ENCODE measurements around the gene CLEC17A. TPM values are rescaled to one million over a fixed set of nuclear protein-coding genes. Genes with fewer than 3 reads are reported as not detected.

The CLEC17A gene
- total and polyA plus RNA-seq, 2 of the 13 experiments (the other 11 are each of a cell fraction or from before 2014, with no cell fraction given), result not detected

DNA sequence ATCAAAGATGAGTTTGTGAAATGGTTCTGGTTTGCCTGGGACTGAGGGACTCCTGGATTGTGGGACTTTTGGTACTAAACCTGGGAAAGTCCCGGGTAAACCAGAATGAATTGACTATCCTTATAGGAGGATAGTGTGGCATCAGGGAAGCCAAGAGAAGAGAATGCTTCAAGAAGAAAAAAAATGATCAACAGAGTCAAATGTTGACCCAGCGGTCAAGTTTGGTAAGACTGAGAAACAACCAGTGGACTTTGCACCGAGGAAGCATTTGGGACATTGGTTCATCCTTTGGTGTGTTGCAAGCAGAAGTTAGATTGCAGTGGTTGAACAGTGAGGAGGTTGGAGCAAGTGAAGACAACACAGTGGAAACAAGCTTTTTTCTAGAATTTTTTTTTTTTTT is 33.5 kb downstream of the CLEC17A start (continued):
- TF ChIP-seq, protein P1, sequence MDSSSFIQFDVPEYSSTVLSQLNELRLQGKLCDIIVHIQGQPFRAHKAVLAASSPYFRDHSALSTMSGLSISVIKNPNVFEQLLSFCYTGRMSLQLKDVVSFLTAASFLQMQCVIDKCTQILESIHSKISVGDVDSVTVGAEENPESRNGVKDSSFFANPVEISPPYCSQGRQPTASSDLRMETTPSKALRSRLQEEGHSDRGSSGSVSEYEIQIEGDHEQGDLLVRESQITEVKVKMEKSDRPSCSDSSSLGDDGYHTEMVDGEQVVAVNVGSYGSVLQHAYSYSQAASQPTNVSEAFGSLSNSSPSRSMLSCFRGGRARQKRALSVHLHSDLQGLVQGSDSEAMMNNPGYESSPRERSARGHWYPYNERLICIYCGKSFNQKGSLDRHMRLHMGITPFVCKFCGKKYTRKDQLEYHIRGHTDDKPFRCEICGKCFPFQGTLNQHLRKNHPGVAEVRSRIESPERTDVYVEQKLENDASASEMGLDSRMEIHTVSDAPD (CRISPR knock-in tag; IDR thresholded peaks at IDR 0.05), result no peak
- TF ChIP-seq SIN3B (IDR thresholded peaks at IDR 0.05; ENCODE audit: low read length) (no peak), CEBPG (CRISPR knock-in tag; IDR thresholded peaks at IDR 0.05) (peak; percentile 90), FOSL2 (CRISPR knock-in tag; IDR thresholded peaks at IDR 0.05) (peak; percentile 53), CC2D1A (CRISPR knock-in tag; IDR thresholded peaks at IDR 0.05) (no peak), ZFAT (CRISPR knock-in tag; conservative IDR thresholded peaks at IDR 0.05) (no peak), ELF1 (CRISPR knock-in tag; IDR thresholded peaks at IDR 0.05) (no peak), ARNTL (CRISPR knock-in tag; IDR thresholded peaks at IDR 0.05) (no peak), HNRNPLL (IDR thresholded peaks at IDR 0.05; ENCODE audit: low read depth, low read length, poor library complexity, severe bottlenecking) (no peak), KDM1A (CRISPR knock-in tag; IDR thresholded peaks at IDR 0.05) (no peak), ZNF234 (CRISPR knock-in tag; conservative IDR thresholded peaks at IDR 0.05) (no peak), ZIK1 (CRISPR knock-in tag; IDR thresholded peaks at IDR 0.05; ENCODE audit: borderline replicate concordance, low read depth) (no peak), ZNF138 (CRISPR knock-in tag; IDR thresholded peaks at IDR 0.05; ENCODE audit: low read depth) (no peak), TMF1 (CRISPR knock-in tag; IDR thresholded peaks at IDR 0.05; ENCODE audit: low read depth) (no peak), NFIB (CRISPR knock-in tag; IDR thresholded peaks at IDR 0.05; ENCODE audit: borderline replicate concordance) (no peak), ZFY (CRISPR knock-in tag; IDR thresholded peaks at IDR 0.05) (no peak), ZKSCAN5 (CRISPR knock-in tag; IDR thresholded peaks at IDR 0.05) (no peak), ZNF431 (CRISPR knock-in tag; IDR thresholded peaks at IDR 0.05; ENCODE audit: borderline replicate concordance, low read depth) (no peak), TRIM24 (CRISPR knock-in tag; IDR thresholded peaks at IDR 0.05) (0 out of 2 replicates have a peak, but pooled peaks have one; percentile 65), ZKSCAN8 (CRISPR knock-in tag; IDR thresholded peaks at IDR 0.05; ENCODE audit: borderline replicate concordance) (no peak), SSRP1 (CRISPR knock-in tag; IDR thresholded peaks at IDR 0.05) (no peak), HNRNPL (IDR thresholded peaks at IDR 0.05; ENCODE audit: low read depth, low read length) (no peak), ARHGAP35 (CRISPR knock-in tag; IDR thresholded peaks at IDR 0.05; ENCODE audit: borderline replicate concordance) (no peak), NR2C2 (CRISPR knock-in tag; IDR thresholded peaks at IDR 0.05; ENCODE audit: borderline replicate concordance) (peak; percentile 52; the same call in 1 of the 2 replicates), ZNF572 (CRISPR knock-in tag; IDR thresholded peaks at IDR 0.05) (no peak), SP4 (CRISPR knock-in tag; IDR thresholded peaks at IDR 0.05) (no peak)
- TF ChIP-seq, protein P2, sequence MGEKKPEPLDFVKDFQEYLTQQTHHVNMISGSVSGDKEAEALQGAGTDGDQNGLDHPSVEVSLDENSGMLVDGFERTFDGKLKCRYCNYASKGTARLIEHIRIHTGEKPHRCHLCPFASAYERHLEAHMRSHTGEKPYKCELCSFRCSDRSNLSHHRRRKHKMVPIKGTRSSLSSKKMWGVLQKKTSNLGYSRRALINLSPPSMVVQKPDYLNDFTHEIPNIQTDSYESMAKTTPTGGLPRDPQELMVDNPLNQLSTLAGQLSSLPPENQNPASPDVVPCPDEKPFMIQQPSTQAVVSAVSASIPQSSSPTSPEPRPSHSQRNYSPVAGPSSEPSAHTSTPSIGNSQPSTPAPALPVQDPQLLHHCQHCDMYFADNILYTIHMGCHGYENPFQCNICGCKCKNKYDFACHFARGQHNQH (CRISPR knock-in tag; IDR thresholded peaks at IDR 0.05), result no peak
- TF ChIP-seq, protein P3, sequence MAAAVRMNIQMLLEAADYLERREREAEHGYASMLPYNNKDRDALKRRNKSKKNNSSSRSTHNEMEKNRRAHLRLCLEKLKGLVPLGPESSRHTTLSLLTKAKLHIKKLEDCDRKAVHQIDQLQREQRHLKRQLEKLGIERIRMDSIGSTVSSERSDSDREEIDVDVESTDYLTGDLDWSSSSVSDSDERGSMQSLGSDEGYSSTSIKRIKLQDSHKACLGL (CRISPR knock-in tag; IDR thresholded peaks at IDR 0.05), result no peak
- TF ChIP-seq, protein P4, sequence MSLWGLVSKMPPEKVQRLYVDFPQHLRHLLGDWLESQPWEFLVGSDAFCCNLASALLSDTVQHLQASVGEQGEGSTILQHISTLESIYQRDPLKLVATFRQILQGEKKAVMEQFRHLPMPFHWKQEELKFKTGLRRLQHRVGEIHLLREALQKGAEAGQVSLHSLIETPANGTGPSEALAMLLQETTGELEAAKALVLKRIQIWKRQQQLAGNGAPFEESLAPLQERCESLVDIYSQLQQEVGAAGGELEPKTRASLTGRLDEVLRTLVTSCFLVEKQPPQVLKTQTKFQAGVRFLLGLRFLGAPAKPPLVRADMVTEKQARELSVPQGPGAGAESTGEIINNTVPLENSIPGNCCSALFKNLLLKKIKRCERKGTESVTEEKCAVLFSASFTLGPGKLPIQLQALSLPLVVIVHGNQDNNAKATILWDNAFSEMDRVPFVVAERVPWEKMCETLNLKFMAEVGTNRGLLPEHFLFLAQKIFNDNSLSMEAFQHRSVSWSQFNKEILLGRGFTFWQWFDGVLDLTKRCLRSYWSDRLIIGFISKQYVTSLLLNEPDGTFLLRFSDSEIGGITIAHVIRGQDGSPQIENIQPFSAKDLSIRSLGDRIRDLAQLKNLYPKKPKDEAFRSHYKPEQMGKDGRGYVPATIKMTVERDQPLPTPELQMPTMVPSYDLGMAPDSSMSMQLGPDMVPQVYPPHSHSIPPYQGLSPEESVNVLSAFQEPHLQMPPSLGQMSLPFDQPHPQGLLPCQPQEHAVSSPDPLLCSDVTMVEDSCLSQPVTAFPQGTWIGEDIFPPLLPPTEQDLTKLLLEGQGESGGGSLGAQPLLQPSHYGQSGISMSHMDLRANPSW (CRISPR knock-in tag; IDR thresholded peaks at IDR 0.05; ENCODE audit: borderline replicate concordance), result no peak
